DOHH2 (cell line): ENCODE results near the gene DDAH2.

ENCODE experiments used
- CTCF ChIP-seq: fragments of 200-600 bp; sonication (generic); IDR thresholded peaks from one replicate; pipeline ENCODE4 v1.5.1; 2014; ENCODE audit warnings: antibody characterized with exemption, mild to moderate bottlenecking, low read depth, low read length; ENCODE audit not compliant: poor library complexity, severe bottlenecking
- EZH2phosphoT487 ChIP-seq: fragments of 200-600 bp; sonication (generic); IDR thresholded peaks from 2 replicates; pipeline ENCODE4 v1.6.1; 2017; ENCODE audit warnings: borderline replicate concordance, mild to moderate bottlenecking, antibody characterized with exemption, low read length, moderate library complexity, mixed read lengths

GRCh38 chr6:31692886-31693285 is 36.2 kb downstream of the DDAH2 start:
- TF ChIP-seq EZH2phosphoT487 (no peak), CTCF (no peak)
